Parathyroid adenoma (tissue), 2 donors: ENCODE results near the gene GTPBP8.

ENCODE experiments used
- H2AFZ ChIP-seq: fragments of 300-600 bp; sonication (generic); one replicate; pipeline ENCODE4 v1.7.0; 2017; ENCODE audit warnings: antibody characterized with exemption, mild to moderate bottlenecking
- H3K27ac ChIP-seq: fragments of 300-600 bp; sonication (generic); one replicate; pipeline ENCODE4 v1.7.0; 2017
- H3K27me3 ChIP-seq: fragments of 300-600 bp; sonication (generic); one replicate; pipeline ENCODE4 v1.7.0; 2017; ENCODE audit warnings: low read length; ENCODE audit not compliant: control insufficient read depth, insufficient read depth
- H3K36me3 ChIP-seq: fragments of 300-600 bp; sonication (generic); one replicate; pipeline ENCODE4 v1.7.0; 2017; ENCODE audit warnings: low read length; ENCODE audit not compliant: control insufficient read depth, insufficient read depth
- H3K4me1 ChIP-seq: fragments of 300-600 bp; sonication (generic); one replicate; pipeline ENCODE4 v1.7.0; 2017; ENCODE audit warnings: control low read depth
- H3K4me2 ChIP-seq: fragments of 300-600 bp; sonication (generic); one replicate; pipeline ENCODE4 v1.7.0; 2017; ENCODE audit warnings: low read length
- H3K4me3 ChIP-seq: fragments of 300-600 bp; sonication (generic); one replicate; pipeline ENCODE4 v1.7.0; 2017; ENCODE audit warnings: low read depth, low read length
- H3K79me2 ChIP-seq: fragments of 300-600 bp; sonication (generic); one replicate; pipeline ENCODE4 v1.7.0; 2017; ENCODE audit warnings: control low read depth
- H3K9ac ChIP-seq: fragments of 300-600 bp; sonication (generic); one replicate; pipeline ENCODE4 v1.7.0; 2017; ENCODE audit warnings: mild to moderate bottlenecking
- H3K9me3 ChIP-seq: fragments of 300-600 bp; sonication (generic); one replicate; pipeline ENCODE4 v1.7.0; 2017; ENCODE audit warnings: low read length; ENCODE audit not compliant: control insufficient read depth
- CTCF ChIP-seq: fragments of 300-600 bp; sonication (generic); IDR thresholded peaks from one replicate; pipeline ENCODE4 v1.7.0; 2017; ENCODE audit warnings: antibody characterized with exemption, mild to moderate bottlenecking
- donor health status: primary hyperparathyroidism.

GTPBP8 gene

GRCh38 chr3:112990672-112991602 lies at the start of gene GTPBP8:
Gene GTPBP8 (plus strand): TSS chr3:112990984. CDS start chr3:112991000, 16 bp downstream.
- Histone ChIP-seq H3K36me3 (no peaks in the 10 kb centered on the region), H3K4me1 (peaks cover 6% of the 10 kb centered on the region), H3K4me2 (peak within 1 kb of the TSS; percentile 89), H3K9ac (peak within 1 kb of the TSS; percentile 85), H3K79me2 (no peaks in the 10 kb centered on the region), H3K27ac (peak within 1 kb of the TSS; percentile 98), H3K27me3 (no peaks in the 10 kb centered on the region), H3K4me3 (peak within 1 kb of the TSS; percentile 88), H2AFZ (peak within 1 kb of the TSS; percentile 80), H3K9me3 (no peaks in the 10 kb centered on the region)
- peak; percentile 22 for TF ChIP-seq CTCF

GRCh38 chr3:112948346-112948838 lies 42.4 kb upstream of the GTPBP8 start:
- Histone ChIP-seq H3K9me3 (no peaks in the 10 kb centered on the region), H3K4me1 (no peaks in the 10 kb centered on the region), H3K27ac (no peak overlapping the region)

GRCh38 chr3:112956351-112956750 lies 34.4 kb upstream of the GTPBP8 start:
- H2AFZ ChIP-seq = no peak overlapping the region
- TF ChIP-seq CTCF = no peak
- H3K27ac ChIP-seq = no peak overlapping the region
- no peak overlapping the region for H3K9ac ChIP-seq
- no peaks in the 10 kb centered on the region for H3K27me3 ChIP-seq
- H3K9me3 ChIP-seq = no peaks in the 10 kb centered on the region
- H3K4me3 ChIP-seq = no peak overlapping the region
- H3K36me3 ChIP-seq = no peaks in the 10 kb centered on the region
- H3K4me2 ChIP-seq = no peak overlapping the region
- H3K79me2 ChIP-seq = no peaks in the 10 kb centered on the region
- no peaks in the 10 kb centered on the region for H3K4me1 ChIP-seq

More at GRCh38 chr3:112948346-112948838, 42.4 kb upstream of the GTPBP8 start:
- Histone ChIP-seq H3K9ac (no peak overlapping the region), H2AFZ (no peak overlapping the region), H3K4me2 (no peak overlapping the region), H3K4me3 (no peak overlapping the region), H3K27me3 (no peaks in the 10 kb centered on the region), H3K36me3 (no peaks in the 10 kb centered on the region), H3K79me2 (no peaks in the 10 kb centered on the region)
- no peak for TF ChIP-seq CTCF

GRCh38 chr3:112958811-112959560 lies 31.8 kb upstream of the GTPBP8 start:
- Histone ChIP-seq H3K4me3 (peak overlapping the region; percentile 22), H3K27me3 (no peaks in the 10 kb centered on the region), H2AFZ (peak overlapping the region; percentile 4), H3K9ac (no peak overlapping the region), H3K4me2 (peak overlapping the region; percentile 34), H3K4me1 (no peaks in the 10 kb centered on the region), H3K79me2 (no peaks in the 10 kb centered on the region), H3K9me3 (no peaks in the 10 kb centered on the region), H3K36me3 (no peaks in the 10 kb centered on the region), H3K27ac (no peak overlapping the region)
- TF ChIP-seq CTCF = no peak
